Neuronal stem cell (in vitro differentiated cells): ENCODE data around the gene CMIP.

Experiments used
- DNase-seq: peaks from one replicate; pipeline ENCODE4 v3.0.0-alpha.2; 2013; ENCODE audit warnings: low spot score
- H2AFZ ChIP-seq: one replicate; pipeline ENCODE4 v1.6.1; 2013; ENCODE audit warnings: mild to moderate bottlenecking, low read length, inconsistent platforms
- H2AK5ac ChIP-seq: 2 replicates; pipeline ENCODE4 v1.6.1; 2013; ENCODE audit warnings: low read depth, mild to moderate bottlenecking, inconsistent platforms, low read length, moderate library complexity, mixed read lengths
- H2BK120ac ChIP-seq: 2 replicates; pipeline ENCODE4 v1.6.1; 2013; ENCODE audit warnings: low read depth, mild to moderate bottlenecking, inconsistent platforms, low read length, moderate library complexity, mixed read lengths
- H2BK12ac ChIP-seq: one replicate; pipeline ENCODE4 v1.6.1; 2013; ENCODE audit warnings: low read length, inconsistent platforms
- H2BK15ac ChIP-seq: 2 replicates; pipeline ENCODE4 v1.6.1; 2013; ENCODE audit warnings: mild to moderate bottlenecking, low read length, inconsistent platforms, mixed read lengths
- H2BK5ac ChIP-seq: one replicate; pipeline ENCODE4 v1.6.1; 2013; ENCODE audit warnings: inconsistent platforms, mild to moderate bottlenecking, low read length, moderate library complexity
- H3K14ac ChIP-seq: one replicate; pipeline ENCODE4 v1.6.1; 2013; ENCODE audit warnings: low read length, inconsistent platforms
- H3K18ac ChIP-seq: 2 replicates; pipeline ENCODE4 v1.6.1; 2013; ENCODE audit warnings: low read length, inconsistent platforms
- H3K23ac ChIP-seq: 2 replicates; pipeline ENCODE4 v1.6.1; 2013; ENCODE audit warnings: low read depth, mild to moderate bottlenecking, mixed read lengths, low read length, inconsistent platforms; ENCODE audit not compliant: poor library complexity
- H3K27ac ChIP-seq: replicated peaks from 3 replicates; pipeline ENCODE4 v1.5.1; 2013; ENCODE audit warnings: low read length, inconsistent platforms
- H3K27me3 ChIP-seq, 3 experiments: 2 replicates each; pipeline ENCODE4 v1.6.1; 2013; ENCODE audit warnings: low read length in 3 of 3, mild to moderate bottlenecking in 2 of 3, inconsistent platforms in 1 of 3, low read depth in 1 of 3, mixed read lengths in 1 of 3, moderate library complexity in 1 of 3; ENCODE audit not compliant: control insufficient read depth in 3 of 3, insufficient read depth in 3 of 3
- H3K36me3 ChIP-seq, 2 donors: replicated peaks in 1 of 2; 2 replicates each; pipeline ENCODE4 v1.6.1; 2013; ENCODE audit warnings: low read length in 2 of 2; ENCODE audit not compliant: control insufficient read depth in 2 of 2, insufficient read depth in 2 of 2
- H3K4ac ChIP-seq: 2 replicates; pipeline ENCODE4 v1.6.1; 2013; ENCODE audit warnings: inconsistent platforms, mild to moderate bottlenecking, low read length, moderate library complexity
- H3K4me1 ChIP-seq, 2 donors: 1 replicate in 1 of 2; 2 replicates in 1 of 2; pipeline ENCODE4 v1.6.1; 2013; ENCODE audit warnings: low read length in 2 of 2, low read depth in 1 of 2; ENCODE audit not compliant: control insufficient read depth in 2 of 2, insufficient read depth in 1 of 2
- H3K4me2 ChIP-seq: one replicate; pipeline ENCODE4 v1.6.1; 2013; ENCODE audit warnings: mild to moderate bottlenecking, low read length, inconsistent platforms; ENCODE audit not compliant: insufficient read depth, poor library complexity, severe bottlenecking
- H3K4me3 ChIP-seq, 2 donors: 2 replicates each; pipeline ENCODE4 v1.5.1; 2013; ENCODE audit warnings: low read length in 2 of 2, mild to moderate bottlenecking in 2 of 2, inconsistent platforms in 1 of 2, moderate library complexity in 1 of 2
- H3K79me1 ChIP-seq: one replicate; pipeline ENCODE4 v1.6.1; 2013; ENCODE audit warnings: low read depth, mild to moderate bottlenecking, inconsistent platforms, low read length, moderate library complexity
- H3K9ac ChIP-seq: one replicate; pipeline ENCODE4 v1.6.1; 2013; ENCODE audit warnings: mild to moderate bottlenecking, low read depth, low read length, inconsistent platforms; ENCODE audit not compliant: poor library complexity
- H3K9me3 ChIP-seq, 2 donors: replicated peaks in 1 of 2; 2 replicates each; pipeline versions ENCODE3 to v1.6.1; 2013; ENCODE audit warnings: low read length in 2 of 2, mild to moderate bottlenecking in 2 of 2, inconsistent platforms in 1 of 2, low read depth in 1 of 2, mixed read lengths in 1 of 2, moderate library complexity in 1 of 2; ENCODE audit not compliant: control insufficient read depth in 2 of 2, insufficient read depth in 1 of 2
- H4K8ac ChIP-seq: one replicate; pipeline ENCODE4 v1.6.1; 2013; ENCODE audit warnings: low read depth, mild to moderate bottlenecking, inconsistent platforms, low read length, moderate library complexity
- H4K91ac ChIP-seq: one replicate; pipeline ENCODE4 v1.6.1; 2013; ENCODE audit warnings: low read length, low read depth, mild to moderate bottlenecking, inconsistent platforms; ENCODE audit not compliant: poor library complexity
- WGBS, 2 donors: extraction: QIAGEN DNeasy Blood & Tissue Kit; methylation state at CpG; one replicate each; pipeline ENCODE4 v1.1.7; 2013; ENCODE audit warnings: missing lambda C conversion rate in 2 of 2, mixed read lengths in 1 of 2; ENCODE audit not compliant: insufficient read length in 2 of 2, insufficient replicate concordance in 1 of 2; ENCODE audit errors: extremely low coverage in 2 of 2; 5-methylcytosine and 5-hydroxymethylcytosine counted together

Gene CMIP

DNA sequence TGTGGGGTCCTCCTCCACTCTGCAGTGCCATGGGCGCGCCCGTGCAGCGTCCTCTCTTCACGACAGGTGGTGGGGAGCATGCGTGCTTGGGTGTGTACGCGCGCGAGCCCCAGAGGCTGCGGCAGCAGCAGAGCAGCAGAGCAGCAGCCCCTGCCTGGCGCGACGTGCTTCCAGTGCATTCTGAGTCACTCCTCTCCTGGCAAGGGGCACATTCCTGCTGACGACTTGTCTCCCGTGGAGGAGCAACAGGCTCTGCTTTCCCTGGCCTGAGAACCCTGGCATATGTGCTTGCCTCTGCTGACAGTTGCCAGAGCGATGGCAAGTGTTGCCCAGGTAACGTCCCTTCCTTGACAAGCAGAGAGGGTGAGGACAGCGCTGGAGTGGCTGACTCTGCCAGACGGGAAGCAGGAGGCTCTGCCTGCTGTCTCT is 200.7 kb downstream of the CMIP start:
- no peaks in the 10 kb centered on the region for H3K36me3 ChIP-seq
- H3K23ac ChIP-seq, result no peak overlapping the region
- WGBS, 2 donors, result no CpG with 5 or more reads among the region's 20 CpGs

DNA sequence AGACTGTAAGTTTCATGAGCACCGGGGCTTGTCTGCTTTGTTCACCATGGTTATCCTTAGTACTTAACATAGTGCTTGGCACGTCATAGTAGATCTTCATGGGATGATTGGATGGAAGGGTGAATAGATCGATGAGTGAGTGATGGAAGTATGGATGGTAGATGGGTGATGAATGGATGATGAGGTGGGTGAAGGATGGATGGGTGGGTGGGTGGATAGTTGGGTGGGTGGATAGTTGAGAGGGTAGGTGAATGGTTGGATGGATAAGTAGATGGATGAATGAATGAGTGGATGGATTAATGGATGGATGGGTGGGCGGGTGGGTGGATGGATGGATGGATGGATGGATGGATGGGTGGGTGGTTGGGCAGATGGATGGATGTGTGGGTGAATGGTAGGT is 201.3 kb downstream of the CMIP start:
- H4K8ac ChIP-seq, result no peak overlapping the region

More for the DNA sequence above, 200.7 kb downstream of the CMIP start:
- no peak overlapping the region for H3K4me2 ChIP-seq
- no peak overlapping the region for H4K91ac ChIP-seq
- H3K4me3 ChIP-seq, result peak overlapping the region in 1 of 2 donors; percentile 10
- H2BK5ac ChIP-seq, result no peak overlapping the region
- H3K79me1 ChIP-seq, result peaks cover 1% of the 10 kb centered on the region
- H3K9ac ChIP-seq, result peak overlapping the region; percentile 66
- no peak overlapping the region for H3K27ac ChIP-seq
- peak overlapping the region; percentile 1 for H3K18ac ChIP-seq
- peaks cover 0 to 1% (median 0%) of the 10 kb centered on the region in 3 experiments for H3K27me3 ChIP-seq
- DNase-seq, result no peak
- no peak overlapping the region for H2AFZ ChIP-seq
- H2BK15ac ChIP-seq, result no peak overlapping the region
- H3K4me1 ChIP-seq, result peaks cover 10 to 16% of the 10 kb centered on the region in 2 donors
- H3K4ac ChIP-seq, result no peak overlapping the region
- H4K8ac ChIP-seq, result no peak overlapping the region
- H3K14ac ChIP-seq, result no peak overlapping the region
- H2AK5ac ChIP-seq, result no peak overlapping the region
- no peak overlapping the region for H2BK120ac ChIP-seq
- no peak overlapping the region for H2BK12ac ChIP-seq
- no peaks in the 10 kb centered on the region for H3K9me3 ChIP-seq

DNA sequence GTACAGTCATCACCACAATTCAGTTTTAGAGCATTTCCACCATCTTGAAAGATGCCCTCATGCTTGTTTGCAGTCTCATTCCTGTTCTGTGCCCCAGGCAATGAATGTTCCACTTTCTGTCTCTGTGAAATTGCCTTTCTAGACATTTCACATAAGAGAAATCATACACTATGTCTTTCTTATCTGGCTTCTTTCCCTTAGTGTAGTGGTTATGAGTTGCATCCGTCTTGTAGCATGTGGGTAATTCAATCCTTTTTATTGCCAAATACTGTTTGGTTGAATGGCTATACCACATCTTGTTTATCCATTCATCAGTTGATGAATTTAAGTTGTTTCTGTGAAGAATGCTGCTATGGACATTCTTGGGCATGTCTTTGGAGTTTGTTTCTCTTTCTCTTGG is 202.0 kb downstream of the CMIP start:
- Histone ChIP-seq H4K8ac (no peak overlapping the region), H3K23ac (no peak overlapping the region), H3K18ac (no peak overlapping the region), H2AFZ (no peak overlapping the region), H3K27me3 (peaks cover 0 to 1% (median 0%) of the 10 kb centered on the region in 3 experiments), H3K36me3 (no peaks in the 10 kb centered on the region), H2BK15ac (no peak overlapping the region), H3K4me1 (peaks cover 15 to 17% of the 10 kb centered on the region in 2 donors), H3K9me3 (no peaks in the 10 kb centered on the region), H3K27ac (no peak overlapping the region), H2BK120ac (no peak overlapping the region), H3K9ac (no peak overlapping the region), H3K4ac (no peak overlapping the region), H2BK5ac (no peak overlapping the region), H4K91ac (no peak overlapping the region), H2BK12ac (no peak overlapping the region), H2AK5ac (no peak overlapping the region), H3K4me2 (no peak overlapping the region), H3K14ac (no peak overlapping the region), H3K4me3 (no peak overlapping the region), H3K79me1 (peaks cover 1% of the 10 kb centered on the region)
- DNase-seq, result no peak
- no CpG with 5 or more reads among the region's 1 CpG for WGBS, 2 donors

More for the DNA sequence above, 201.3 kb downstream of the CMIP start:
- H3K4me2 ChIP-seq, result no peak overlapping the region
- H2BK120ac ChIP-seq, result no peak overlapping the region
- H3K4ac ChIP-seq, result no peak overlapping the region
- peaks cover 14 to 19% of the 10 kb centered on the region in 2 donors for H3K4me1 ChIP-seq
- no peak overlapping the region for H3K9ac ChIP-seq
- H3K18ac ChIP-seq, result no peak overlapping the region
- H2AFZ ChIP-seq, result no peak overlapping the region
- H3K14ac ChIP-seq, result no peak overlapping the region
- H2BK5ac ChIP-seq, result no peak overlapping the region
- H4K91ac ChIP-seq, result no peak overlapping the region
- peaks cover 0 to 1% (median 0%) of the 10 kb centered on the region in 3 experiments for H3K27me3 ChIP-seq
- peaks cover 1% of the 10 kb centered on the region for H3K79me1 ChIP-seq
- H2AK5ac ChIP-seq, result no peak overlapping the region
- H3K23ac ChIP-seq, result no peak overlapping the region
- 100% methylated on average over 1 of the region's 4 CpGs for WGBS, 2 donors
- H3K9me3 ChIP-seq, result no peaks in the 10 kb centered on the region
- DNase-seq, result no peak
- no peak overlapping the region for H3K27ac ChIP-seq
- no peak overlapping the region for H3K4me3 ChIP-seq
- H2BK15ac ChIP-seq, result no peak overlapping the region
- no peak overlapping the region for H2BK12ac ChIP-seq
- no peaks in the 10 kb centered on the region for H3K36me3 ChIP-seq

DNA sequence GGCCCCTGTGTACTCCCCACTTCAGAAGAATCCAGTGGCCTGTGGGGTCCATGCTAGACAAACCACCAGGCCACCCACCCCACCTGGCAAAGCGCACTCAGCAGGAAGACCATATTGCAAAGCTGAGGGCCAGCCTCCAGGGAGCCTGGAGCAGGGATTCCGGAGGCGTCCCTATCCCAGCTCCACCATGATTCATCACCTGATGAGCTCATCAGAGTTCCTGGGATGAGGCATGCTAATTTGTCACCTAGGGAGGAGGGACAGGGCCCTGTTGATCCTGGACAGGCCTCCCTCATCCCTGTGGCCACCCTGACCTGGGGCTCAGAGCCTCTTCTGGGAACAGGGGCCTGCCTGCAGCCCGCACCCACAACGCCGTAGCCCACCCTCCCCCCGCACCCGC is 202.9 kb downstream of the CMIP start:
- no CpG with 5 or more reads among the region's 8 CpGs for WGBS, 2 donors
- Histone ChIP-seq H3K27ac (no peak overlapping the region), H2BK5ac (no peak overlapping the region), H3K4me3 (no peak overlapping the region), H3K4ac (no peak overlapping the region), H3K27me3 (peaks cover 0 to 1% (median 0%) of the 10 kb centered on the region in 3 experiments), H3K4me2 (no peak overlapping the region), H3K9me3 (no peaks in the 10 kb centered on the region), H2BK120ac (no peak overlapping the region), H2AK5ac (no peak overlapping the region), H2BK15ac (no peak overlapping the region), H2AFZ (no peak overlapping the region), H4K91ac (no peak overlapping the region), H2BK12ac (no peak overlapping the region), H4K8ac (no peak overlapping the region), H3K36me3 (peaks cover 0 to 3% of the 10 kb centered on the region in 2 donors), H3K4me1 (peaks cover 18 to 21% of the 10 kb centered on the region in 2 donors), H3K9ac (no peak overlapping the region), H3K14ac (no peak overlapping the region), H3K79me1 (peaks cover 1% of the 10 kb centered on the region), H3K18ac (peak overlapping the region; percentile 22), H3K23ac (no peak overlapping the region)
- DNase-seq, result no peak
